HG03175 (cell line): ENCODE measurements around the gene MTRF1.

ENCODE experiments used
- ATAC-seq: cut with Tn5 transposase; IDR thresholded peaks from one replicate; pipeline ENCODE4 v1.9.1; 2021; ENCODE audit warnings: mild to moderate bottlenecking, moderate library complexity; ENCODE audit not compliant: unreplicated experiment

MTRF1 gene

DNA sequence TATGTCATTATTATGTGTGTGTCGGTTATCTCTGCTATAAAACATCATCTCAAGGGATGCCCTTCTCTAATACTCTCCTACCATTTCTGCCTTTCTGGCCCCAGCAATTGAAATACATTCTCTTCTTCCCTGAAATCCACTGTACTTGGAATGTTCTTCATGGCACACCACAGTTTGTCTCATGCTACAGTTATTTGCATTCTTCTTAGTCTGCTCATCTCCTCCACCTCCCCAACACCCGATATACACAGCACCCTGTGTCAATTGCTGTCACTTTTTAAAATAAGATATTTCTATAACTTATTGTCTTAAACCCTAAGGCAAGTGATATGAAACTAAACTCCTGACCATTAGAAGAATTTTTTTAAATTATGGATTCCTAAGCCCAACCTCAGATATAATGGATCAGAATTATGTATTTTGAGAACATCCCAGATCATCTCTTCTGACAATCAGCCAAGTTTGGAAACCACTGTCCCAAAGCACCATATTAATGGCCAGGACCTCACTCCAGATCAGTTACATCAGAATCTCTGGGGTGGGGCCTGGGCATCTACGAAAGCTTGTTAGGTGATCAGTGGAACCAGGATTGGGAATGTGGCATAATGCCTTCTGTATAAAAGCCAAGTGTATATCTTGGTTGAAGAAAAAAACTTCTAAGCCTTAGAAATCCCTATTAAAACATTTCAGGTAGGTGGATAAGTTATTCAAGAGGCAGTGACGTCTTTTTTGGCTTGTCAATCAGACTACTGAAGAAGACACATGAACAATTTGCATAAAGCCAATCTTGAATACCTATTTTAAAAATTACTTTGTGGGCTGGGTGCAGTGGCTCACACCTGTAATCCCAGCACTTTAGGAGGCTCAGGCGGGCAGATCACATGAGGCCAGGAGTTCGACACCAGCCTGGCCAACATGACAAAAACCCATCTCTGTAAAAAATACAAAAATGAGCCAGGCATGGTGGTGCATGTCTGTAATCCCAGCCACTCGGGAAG is 39.0 kb downstream of the MTRF1 start:
- ATAC-seq = no peak

DNA sequence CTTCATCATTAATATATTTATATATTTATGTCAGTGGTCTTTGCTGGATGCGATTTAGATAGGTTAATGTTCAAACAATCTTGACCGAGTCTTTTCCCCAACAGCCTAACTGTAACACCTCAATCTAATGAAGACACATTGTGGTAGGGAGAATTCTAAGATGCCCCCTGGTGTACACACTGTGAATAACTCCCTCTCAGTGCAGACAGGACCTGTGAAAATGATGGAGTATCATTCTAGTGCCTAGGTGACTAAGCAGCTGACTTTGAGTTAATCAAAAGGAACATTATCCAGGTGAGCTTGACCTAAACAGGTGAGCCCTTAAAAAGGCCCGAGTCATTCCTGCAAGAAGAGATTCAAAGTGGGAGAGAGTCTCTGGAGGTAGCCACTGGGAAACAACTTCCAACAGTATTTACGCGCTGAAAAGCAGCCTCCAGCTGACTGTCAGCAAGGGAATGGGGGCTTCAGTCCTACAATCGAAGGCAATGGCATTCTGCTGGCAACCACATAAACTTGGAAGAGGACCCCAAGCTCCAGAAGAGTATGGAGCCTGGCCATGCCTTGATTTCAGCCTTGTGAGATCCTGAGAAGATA is 41.0 kb downstream of the MTRF1 start:
- ATAC-seq = peak; percentile 88

GRCh38 chr13:41220401-41220800 is 43.0 kb downstream of the MTRF1 start:
- no peak for ATAC-seq

- no peak for ATAC-seq
These were observed 47.2 kb downstream of the MTRF1 start for GRCh38 chr13:41216160-41216559.

- no peak for ATAC-seq
These were observed 49.5 kb downstream of the MTRF1 start for GRCh38 chr13:41213919-41214318.

DNA sequence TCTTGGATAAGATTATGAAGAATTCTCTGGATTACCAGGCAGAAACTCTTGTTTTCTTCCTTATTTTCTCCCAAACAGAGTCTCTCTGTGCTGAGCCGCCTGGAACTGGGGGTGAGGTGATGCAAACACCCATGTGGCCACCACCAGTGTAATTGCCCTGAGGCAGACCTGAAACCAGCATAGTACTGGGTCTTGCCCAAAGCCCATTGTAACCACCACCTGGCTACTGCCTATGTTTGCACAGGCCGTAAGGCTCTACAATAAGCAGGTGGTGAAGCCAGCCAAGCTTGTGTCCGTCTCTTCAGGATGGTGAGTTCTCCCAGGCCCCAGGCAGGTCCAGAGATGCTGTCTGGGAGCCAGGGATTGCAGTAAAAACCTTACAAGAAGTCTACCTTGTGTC is 50.1 kb downstream of the MTRF1 start:
- no peak for ATAC-seq

DNA sequence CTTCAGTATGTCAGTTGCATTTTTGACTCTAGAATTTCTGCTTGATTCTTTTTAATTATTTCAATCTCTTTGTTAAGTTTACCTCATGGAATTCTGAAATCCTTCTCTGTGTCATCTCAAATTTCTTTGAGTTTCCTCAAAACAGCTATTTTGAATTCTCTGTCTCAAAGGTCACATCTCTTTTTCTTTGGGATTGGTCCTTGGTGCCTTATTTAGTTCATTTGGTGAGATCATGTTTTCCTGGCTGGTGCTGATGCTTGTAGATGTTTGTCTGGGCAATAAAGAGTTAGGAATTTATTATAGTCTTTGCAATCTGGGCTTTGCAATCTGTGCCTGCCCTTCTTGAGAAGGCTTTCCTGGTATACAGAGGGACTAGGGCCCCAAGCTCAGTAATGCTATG is 50.5 kb downstream of the MTRF1 start:
- no peak for ATAC-seq

- ATAC-seq = no peak
These were observed 52.3 kb downstream of the MTRF1 start for GRCh38 chr13:41211062-41211461.

GRCh38 chr13:41206467-41206866 is 56.9 kb downstream of the MTRF1 start:
- ATAC-seq = no peak

DNA sequence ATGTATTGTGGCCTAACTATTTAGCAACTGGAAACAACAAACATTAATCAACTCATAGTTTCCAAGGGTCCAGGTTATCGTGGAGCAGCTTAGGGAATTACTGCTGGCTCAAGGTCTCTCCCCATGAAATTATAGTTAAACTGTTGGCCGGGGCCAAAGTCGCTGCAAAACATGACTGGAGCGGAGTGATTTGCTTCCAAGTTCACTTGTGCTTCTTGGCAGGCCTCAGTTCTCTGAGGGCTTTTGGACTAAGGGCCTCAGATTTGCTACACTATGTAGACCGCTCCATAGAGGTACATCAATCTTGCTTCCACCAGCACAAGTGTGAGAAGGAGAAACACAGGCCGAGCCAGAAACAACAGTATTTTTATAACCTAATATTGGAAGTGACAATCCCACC is 59.6 kb downstream of the MTRF1 start:
- ATAC-seq = no peak

- no peak for ATAC-seq
These were observed 63.2 kb downstream of the MTRF1 start for GRCh38 chr13:41200126-41200525.

DNA sequence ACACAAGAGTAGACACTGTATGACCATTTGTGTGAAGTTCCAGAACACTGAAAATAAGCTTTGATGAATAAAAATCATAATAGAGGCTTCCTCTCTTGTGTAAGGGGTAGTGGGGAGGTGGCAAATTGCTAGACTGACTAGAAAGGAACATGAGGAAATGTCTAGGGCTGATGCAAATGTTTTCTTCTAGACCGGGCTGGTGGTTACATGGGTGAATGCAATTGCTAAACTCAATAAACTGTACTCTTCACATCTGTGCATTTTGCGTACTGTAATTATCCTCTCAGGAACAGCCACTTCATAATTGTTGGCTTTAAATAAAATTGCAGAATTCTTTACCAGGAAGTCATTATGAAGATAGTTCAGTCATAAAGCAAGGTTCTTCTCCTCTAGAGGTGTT is 63.9 kb downstream of the MTRF1 start:
- peak; percentile 74 for ATAC-seq

GRCh38 chr13:41199079-41199478 is 64.3 kb downstream of the MTRF1 start:
- no peak for ATAC-seq

DNA sequence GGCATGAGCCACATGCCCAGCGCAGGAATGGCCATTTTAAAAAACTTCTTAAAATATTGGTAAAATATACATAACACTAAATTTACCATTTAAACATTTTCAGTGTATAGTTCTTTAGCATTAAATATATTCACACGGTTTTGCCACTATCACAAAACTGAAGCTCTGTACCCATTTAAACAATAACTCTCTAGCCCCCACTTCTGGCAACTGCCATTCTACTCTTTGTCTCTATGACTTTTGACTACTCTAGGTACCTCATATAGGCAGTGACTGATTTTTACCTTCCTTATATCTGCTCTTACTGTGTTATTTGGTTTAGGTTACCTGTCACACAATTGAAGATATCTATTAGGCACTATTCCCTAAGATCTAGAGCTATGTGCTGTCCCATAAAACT is 66.8 kb downstream of the MTRF1 start:
- ATAC-seq = no peak

GRCh38 chr13:41196011-41196410 is 67.4 kb downstream of the MTRF1 start:
- ATAC-seq = no peak

DNA sequence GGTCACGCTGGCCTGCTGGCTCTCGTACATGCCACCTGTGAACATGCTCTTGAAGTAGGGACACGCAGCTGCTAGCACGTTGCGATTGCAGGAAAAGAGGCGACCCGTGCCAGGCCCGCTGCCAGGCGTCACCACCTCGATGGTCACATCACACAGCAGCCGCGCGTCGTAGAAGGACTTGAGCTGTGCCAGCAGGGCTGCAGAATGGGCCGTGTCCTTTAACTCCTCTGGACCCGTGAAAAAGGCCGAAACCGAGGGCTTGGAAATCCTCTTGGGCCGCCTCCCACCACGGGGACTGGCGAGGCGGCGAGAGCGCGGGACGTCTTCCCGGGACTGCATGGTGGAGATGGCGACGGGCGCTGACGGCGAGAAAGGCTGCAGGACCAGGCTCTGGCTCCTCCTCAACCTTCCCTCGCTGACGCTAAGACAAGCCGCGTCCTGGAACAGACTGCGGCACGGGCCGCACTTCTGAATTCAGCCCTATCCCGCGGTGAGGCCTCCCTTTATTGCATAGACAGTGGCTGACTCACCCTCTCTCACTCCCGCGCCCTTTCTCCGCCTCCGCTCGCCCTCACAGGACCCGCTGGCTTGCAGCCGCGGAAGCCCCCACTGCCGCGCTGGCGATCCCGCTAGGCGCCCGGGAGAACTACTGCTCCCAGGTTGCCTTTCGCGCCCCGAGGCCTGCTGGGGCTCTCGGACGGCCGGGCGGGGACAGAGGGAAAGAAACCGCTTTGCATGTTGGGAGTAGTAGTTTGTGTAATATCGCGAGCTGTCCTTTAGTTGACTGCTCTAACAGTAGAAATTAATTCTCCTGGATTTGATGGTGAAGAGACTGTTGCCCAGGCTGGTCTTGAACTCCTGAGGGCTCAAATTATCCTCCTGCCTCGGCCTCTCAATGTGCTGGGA is 69.2 kb downstream of the MTRF1 start, which contains the start of gene KBTBD7:
Gene KBTBD7, minus strand, starts transcription at position 651 of the 906 bp plus-strand sequence. Its CDS starts 312 bp downstream, at position 339.
- ATAC-seq = peak; percentile 98

GRCh38 chr13:41193469-41193868 is 69.9 kb downstream of the MTRF1 start:
- no peak for ATAC-seq

- ATAC-seq = no peak
These were observed 74.8 kb downstream of the MTRF1 start for GRCh38 chr13:41188584-41188983.

DNA sequence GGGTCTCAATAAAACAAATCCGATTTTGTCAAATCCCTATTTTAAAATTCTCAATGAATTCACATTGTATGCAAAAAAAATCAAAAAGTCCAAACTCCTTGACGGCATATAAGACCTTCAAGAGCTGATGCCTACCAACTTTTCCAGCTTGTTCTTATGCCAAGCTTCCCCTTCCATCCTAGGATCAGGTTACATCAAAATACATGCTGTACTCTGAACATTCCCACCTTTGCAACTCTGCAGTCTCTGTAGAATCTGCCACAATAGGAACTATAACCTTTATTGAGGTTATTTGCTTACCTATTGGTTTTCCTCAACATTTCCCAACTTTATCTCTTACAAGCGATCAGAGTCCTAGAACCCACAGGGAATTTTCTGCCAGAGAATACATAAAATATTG is 76.9 kb downstream of the MTRF1 start:
- no peak for ATAC-seq

- no peak for ATAC-seq
These were observed 81.1 kb downstream of the MTRF1 start for GRCh38 chr13:41182231-41182630.

DNA sequence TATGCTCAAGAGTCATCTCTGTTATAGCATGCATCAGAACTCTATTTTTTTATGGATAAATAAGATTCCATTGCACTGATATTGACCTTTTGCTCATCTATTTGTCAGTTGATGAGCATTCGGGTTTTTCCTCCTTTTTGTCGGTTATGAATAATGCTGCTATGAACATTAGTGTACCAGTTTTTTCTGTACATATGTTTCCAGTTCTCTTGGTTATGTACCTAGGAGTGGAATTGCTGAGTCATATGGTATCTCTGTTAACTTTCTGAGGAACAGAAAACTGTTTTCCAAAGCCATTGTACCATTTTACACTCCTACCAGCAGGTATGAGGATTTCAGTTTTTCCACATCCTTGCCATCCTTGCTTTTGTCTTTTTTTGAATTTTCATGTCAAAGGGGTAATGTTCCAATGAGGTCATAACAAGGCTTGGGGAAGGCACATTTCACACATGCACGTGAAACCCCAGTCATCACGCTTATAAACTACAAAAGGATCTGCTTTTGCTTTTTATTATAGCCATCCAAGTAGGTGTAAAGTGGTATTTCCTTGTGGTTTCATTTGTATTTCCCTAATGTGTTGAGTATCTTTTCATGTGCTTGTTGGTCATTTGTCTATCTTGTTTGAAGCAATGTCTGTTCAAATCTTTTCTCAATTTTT is 83.7 kb downstream of the MTRF1 start:
- no peak for ATAC-seq
